ENCODE data around the gene CBX8. TPM values are rescaled to one million over a fixed set of nuclear protein-coding genes. Genes with fewer than 3 reads are reported as not detected.
A peak's percentile ranks its signal among the peaks of the same experiment; 100 is the strongest.

CBX8 gene
- total and polyA plus RNA-seq, 7 donors = 0.28 to 5.6 (median 1.8) TPM

- WGBS, 2 donors = 4 to 5% methylated on average over 31 of the region's 31 CpGs
- no peak for DNase-seq
- Histone ChIP-seq H3K27me3 (peaks cover 70 to 77% (median 75%) of the 10 kb centered on the region in 3 donors), H3K27ac (no peak overlapping the region), H3K36me3 (no peaks in the 10 kb centered on the region), H3K9me3 (no peaks in the 10 kb centered on the region), H3K4me1 (peaks cover 0 to 82% (median 52%) of the 10 kb centered on the region in 4 donors), H3K4me3 (no peak overlapping the region)
- intact Hi-C loops (cut with DNase I) = no loop called here
- TF ChIP-seq POLR2AphosphoS5 (IDR thresholded peaks at IDR 0.05) = peak in 1 of 4 donors; percentile 6
- TF ChIP-seq CTCF (IDR thresholded peaks at IDR 0.05) = no peak
Measured at GRCh38 chr17:79799538-79800324, 2.9 kb upstream of the CBX8 start.

- H3K27me3 ChIP-seq = peaks cover 64 to 77% (median 75%) of the 10 kb centered on the region in 3 donors
Measured at GRCh38 chr17:79799174-79799537, 2.3 kb upstream of the CBX8 start.

GRCh38 chr17:79798299-79799173 is 1.7 kb upstream of the CBX8 start:
- no peak for DNase-seq
- TF ChIP-seq POLR2A (IDR thresholded peaks at IDR 0.05) (no peak), POLR2AphosphoS5 (IDR thresholded peaks at IDR 0.05) (peak in 3 of 4 donors; percentile 20 to 51 (median 45))
- intact Hi-C loops (cut with DNase I) = no loop called here
- Histone ChIP-seq H3K36me3 (no peaks in the 10 kb centered on the region), H3K9me3 (no peaks in the 10 kb centered on the region), H3K4me1 (peaks cover 0 to 83% (median 54%) of the 10 kb centered on the region in 4 donors), H3K4me3 (peak overlapping the region in 3 of 4 donors; percentile 62 to 72 (median 69)), H3K27me3 (peaks cover 58 to 77% (median 75%) of the 10 kb centered on the region in 3 donors), H3K27ac (no peak overlapping the region)
- WGBS, 2 donors = 1 to 2% methylated on average over 70 of the region's 70 CpGs

More at GRCh38 chr17:79799174-79799537, 2.3 kb upstream of the CBX8 start:
- Histone ChIP-seq H3K36me3 (no peaks in the 10 kb centered on the region), H3K4me1 (peaks cover 0 to 84% (median 51%) of the 10 kb centered on the region in 4 donors), H3K27ac (no peak overlapping the region), H3K4me3 (no peak overlapping the region), H3K9me3 (no peaks in the 10 kb centered on the region)
- TF ChIP-seq CTCF (IDR thresholded peaks at IDR 0.05) (no peak), EP300 (IDR thresholded peaks at IDR 0.05) (no peak), POLR2AphosphoS5 (IDR thresholded peaks at IDR 0.05) (no peak), POLR2A (IDR thresholded peaks at IDR 0.05) (no peak)
- intact Hi-C loops (cut with DNase I) = no loop called here
- WGBS, 2 donors = 3 to 4% methylated on average over 23 of the region's 23 CpGs
- no peak for DNase-seq

GRCh38 chr17:79797492-79798298 is 818 bp upstream of the CBX8 start:
- peaks cover 0 to 84% (median 58%) of the 10 kb centered on the region in 4 donors for H3K4me1 ChIP-seq
- TF ChIP-seq CTCF (IDR thresholded peaks at IDR 0.05) (no peak), EP300 (IDR thresholded peaks at IDR 0.05) (no peak), POLR2A (IDR thresholded peaks at IDR 0.05) (no peak), POLR2AphosphoS5 (IDR thresholded peaks at IDR 0.05) (no peak)
- peak overlapping the region; percentile 30 to 72 (median 66) for H3K4me3 ChIP-seq
- H3K9me3 ChIP-seq = no peaks in the 10 kb centered on the region
- peaks cover 57 to 77% (median 75%) of the 10 kb centered on the region in 3 donors for H3K27me3 ChIP-seq
- no peaks in the 10 kb centered on the region for H3K36me3 ChIP-seq
- 1% methylated on average over 88 to 89 of the region's 89 CpGs for WGBS, 2 donors
- H3K27ac ChIP-seq = peak overlapping the region; percentile 72 to 86 (median 78)
- intact Hi-C loops (cut with DNase I) = no loop called here
- no peak for DNase-seq

All from sigmoid colon (tissue), 7 donors.